Midbrain (tissue), 1 donor: Measurements from ENCODE around the gene SLC39A5.
"Not testable (repeated sequence)": the region's sequence is repeated elsewhere in the genome, so short reads cannot be mapped to it uniquely, and the experiment has no call there.

Experiments used
- DNase-seq: peaks from one replicate; lab custom pipeline; 2025; lab: John Stamatoyannopoulos, UW

SLC39A5 gene, protein sequence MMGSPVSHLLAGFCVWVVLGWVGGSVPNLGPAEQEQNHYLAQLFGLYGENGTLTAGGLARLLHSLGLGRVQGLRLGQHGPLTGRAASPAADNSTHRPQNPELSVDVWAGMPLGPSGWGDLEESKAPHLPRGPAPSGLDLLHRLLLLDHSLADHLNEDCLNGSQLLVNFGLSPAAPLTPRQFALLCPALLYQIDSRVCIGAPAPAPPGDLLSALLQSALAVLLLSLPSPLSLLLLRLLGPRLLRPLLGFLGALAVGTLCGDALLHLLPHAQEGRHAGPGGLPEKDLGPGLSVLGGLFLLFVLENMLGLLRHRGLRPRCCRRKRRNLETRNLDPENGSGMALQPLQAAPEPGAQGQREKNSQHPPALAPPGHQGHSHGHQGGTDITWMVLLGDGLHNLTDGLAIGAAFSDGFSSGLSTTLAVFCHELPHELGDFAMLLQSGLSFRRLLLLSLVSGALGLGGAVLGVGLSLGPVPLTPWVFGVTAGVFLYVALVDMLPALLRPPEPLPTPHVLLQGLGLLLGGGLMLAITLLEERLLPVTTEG

DNA sequence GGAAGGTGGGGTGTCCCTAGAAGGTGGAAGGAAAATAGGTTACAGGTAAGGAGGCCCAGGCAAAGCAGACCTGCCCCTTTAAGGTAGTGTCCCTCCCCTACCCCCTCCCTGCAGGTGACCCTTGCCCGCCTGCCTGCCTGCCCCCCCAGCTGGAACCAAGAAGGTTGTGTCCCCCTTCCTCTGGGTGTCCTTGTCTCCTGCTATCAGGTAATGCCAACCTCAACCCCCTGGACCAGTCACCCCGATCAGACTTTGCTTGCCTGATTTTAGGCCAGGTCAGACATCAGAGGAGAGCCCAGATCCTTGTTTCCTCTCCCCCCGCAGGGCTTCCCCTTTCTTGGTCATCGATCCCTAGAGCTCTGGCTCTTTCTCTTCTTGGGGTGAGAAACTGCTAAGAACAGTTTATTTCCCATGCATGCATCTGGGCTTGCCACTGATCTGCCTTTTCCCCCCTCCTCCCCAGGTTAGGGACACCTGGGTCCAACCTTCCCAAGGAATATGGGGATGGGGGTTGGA lies at the start of gene SLC39A5:
Gene SLC39A5, plus strand, starts transcription at position 136 of the 516 bp plus-strand sequence. CDS start 1,224 bp downstream, outside the sequence.
- DNase-seq, result no peak

DNA sequence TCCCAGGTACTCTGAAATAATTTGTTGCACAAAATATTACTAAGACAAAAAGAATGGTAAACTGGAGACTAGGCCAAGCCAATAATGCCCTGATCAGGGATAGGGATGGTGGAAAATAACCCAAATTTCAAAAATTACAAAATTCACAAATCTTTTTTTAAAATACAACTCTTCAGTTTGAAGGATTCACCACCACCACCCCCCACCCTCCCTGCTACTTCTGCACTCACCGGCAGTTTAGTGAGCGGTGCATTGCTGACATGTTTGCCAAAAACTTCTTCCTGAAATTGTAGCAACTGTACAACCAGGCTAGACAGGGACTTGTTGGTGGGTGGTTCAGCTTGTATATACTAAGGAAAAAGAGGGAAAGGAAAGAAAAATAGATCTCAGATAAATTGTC lies 42.9 kb upstream of the SLC39A5 start:
- no peak for DNase-seq

DNA sequence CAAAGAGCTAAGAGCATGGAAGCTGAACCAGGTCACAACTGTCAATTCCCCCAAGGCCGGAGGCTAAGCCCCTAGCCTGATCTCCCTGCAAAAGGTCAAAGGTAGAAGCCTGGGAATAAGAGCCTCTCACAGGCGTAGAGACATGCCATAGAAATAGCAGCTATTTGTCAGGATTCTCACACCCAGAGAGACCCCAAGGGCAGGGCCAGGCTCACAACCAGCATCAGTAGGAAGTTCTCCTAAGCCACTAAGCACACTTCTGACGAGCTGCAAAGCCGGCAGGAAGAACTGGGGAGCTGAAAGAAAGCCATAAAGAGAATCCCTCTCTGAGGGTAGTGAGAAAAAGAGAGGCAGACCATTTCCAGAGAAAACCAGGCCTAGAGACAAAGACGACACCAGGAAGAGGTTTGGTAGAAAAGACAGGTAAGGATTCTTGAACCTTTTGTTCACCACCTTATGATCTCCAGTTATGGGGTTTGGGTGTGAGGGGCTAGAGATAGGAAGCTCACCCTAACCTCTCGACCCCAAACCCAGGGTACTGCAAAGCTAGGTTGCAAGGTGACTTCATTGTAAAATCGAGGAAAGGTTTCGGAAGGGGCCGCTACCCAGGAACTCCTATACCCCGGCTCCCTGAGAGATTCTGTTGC lies 41.6 kb upstream of the SLC39A5 start:
- no peak for DNase-seq

DNA sequence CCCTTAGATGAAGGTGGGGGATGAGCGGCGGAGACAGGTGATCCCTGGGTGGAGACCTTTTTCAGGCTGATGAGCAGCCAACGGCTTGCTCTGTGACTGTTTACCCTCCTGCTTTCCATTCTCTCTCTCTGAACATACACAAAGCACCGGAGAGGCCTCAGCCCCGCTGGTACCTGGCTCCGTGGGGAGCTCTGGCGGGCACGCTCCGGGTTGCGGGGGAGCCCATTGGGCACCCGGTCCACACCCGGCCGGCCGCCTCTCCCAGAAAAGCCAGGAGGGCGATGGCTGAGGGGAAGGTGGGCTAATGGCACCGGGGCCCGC lies 41.1 kb upstream of the SLC39A5 start:
- DNase-seq, result no peak

DNA sequence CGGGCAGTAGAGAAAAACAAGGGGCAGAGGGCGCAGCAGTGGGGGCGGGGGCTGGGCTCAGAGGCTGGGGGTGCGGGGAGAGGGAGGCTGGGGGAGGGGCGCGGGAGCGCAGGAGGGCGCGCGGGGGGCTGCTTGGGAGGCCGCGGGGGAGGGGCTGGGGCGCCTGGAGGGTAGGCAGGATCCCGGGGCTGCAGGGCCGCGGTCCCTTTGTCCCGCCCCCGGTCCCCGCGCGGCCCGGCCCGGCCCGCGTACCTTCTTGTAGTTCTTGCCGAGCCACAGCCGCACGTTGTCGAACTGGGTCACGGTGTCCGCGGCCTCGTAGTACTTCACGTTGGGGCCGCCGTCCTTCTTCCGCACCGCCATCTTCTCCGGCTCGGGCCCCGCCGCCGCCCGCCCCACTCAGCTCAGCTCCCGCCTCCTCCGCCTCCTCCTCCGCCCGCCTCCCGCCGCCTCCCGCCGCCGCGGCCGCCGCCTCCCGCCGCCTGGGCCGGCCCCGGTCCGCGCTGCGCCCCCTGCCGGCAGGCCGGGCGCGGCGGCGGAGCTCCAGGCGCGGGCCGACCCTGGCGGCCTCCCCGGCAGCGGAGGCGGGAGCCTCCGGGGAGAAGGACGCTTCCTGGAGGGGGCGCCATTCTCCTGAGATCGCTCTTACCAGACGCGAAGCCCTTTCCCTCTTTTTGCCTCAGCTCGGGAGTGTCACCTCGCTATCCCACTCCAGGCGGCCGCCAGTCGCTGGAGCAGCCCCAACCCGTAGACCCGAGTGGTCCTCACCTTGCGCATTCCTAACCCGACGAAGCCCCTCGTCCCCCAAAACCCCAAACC lies 40.5 kb upstream of the SLC39A5 start, which contains the start of gene SMARCC2:
Gene SMARCC2, minus strand, starts transcription at position 385 of the 819 bp plus-strand sequence. Its CDS starts 22 bp downstream, at position 363.
- peak; percentile 86 for DNase-seq

DNA sequence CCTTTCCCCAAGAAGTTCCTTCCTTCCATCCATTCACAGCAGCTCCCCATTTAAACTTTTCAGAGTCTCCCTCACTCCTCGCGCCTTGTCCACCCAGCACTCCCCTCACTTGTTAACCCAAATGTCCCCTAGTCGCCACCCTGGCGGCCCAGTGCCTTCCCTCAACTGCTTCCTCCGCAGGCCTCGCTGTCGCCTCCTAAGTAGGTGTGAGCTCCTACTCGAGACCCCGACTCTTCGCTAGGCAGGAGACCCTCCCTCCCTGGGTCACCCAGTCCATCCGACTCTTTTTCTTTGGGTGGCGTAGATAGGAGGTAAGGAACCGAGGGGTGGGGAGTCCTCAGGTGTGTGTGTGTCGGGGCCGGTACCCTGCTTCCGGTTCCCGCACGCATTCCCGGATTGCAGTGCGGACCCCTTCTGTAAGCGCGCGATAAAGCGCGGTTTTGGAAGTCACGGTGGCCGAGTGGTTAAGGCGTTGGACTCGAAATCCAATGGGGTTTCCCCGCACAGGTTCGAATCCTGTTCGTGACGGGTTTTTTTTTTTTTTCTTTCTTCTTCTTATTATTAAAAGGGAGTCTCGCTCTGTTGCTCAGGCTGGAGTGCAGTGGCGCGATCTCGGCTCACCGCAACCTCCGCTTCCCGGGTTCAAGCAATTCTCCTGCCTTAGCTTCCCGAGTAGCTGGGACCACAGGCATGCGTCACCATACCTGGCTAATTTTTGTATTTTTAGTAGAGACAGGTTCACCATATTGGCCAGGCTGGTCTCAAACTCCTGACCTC lies 39.7 kb upstream of the SLC39A5 start:
- DNase-seq, result peak; percentile 79

DNA sequence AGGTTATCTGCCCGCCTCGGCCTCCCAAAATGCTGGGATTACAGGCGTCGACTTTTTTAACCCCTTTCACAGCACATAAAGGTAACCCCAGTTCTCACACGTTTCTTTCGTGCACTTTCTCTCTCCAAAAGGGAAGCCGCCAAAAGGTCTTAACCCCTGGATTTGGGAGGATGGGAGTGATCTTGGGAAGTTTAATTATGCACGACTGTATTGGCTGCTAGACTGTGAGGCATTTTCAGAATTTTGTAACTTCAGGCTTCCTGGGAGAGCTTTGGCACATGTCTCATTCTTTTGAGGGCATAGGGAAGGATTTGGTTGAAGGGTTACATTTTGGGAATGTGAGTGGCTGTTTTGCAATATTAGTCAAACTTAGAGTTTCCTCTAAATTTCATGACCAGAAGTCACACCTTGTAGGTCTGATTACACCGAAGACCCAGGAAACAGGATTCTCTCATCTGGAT lies 39.1 kb upstream of the SLC39A5 start:
- no peak for DNase-seq

DNA sequence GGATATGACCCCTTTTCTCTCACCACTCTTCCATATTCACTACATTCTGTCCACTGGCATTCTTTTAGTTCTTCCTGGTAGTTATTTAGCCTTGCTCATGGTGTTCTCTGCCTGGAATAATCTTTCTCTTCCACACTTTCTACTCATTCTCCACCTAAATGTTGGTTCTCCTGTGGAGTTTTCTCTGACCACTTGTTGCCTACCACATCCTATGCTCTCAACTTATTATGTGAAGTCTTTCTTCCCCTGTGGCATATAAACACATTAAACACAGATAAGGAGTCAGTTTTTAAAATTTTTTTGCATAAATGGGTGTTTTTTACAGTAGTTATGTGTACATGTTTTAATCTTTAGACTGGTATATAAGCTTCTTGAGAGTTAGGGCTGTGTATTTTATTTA lies 37.3 kb upstream of the SLC39A5 start:
- no peak for DNase-seq

DNA sequence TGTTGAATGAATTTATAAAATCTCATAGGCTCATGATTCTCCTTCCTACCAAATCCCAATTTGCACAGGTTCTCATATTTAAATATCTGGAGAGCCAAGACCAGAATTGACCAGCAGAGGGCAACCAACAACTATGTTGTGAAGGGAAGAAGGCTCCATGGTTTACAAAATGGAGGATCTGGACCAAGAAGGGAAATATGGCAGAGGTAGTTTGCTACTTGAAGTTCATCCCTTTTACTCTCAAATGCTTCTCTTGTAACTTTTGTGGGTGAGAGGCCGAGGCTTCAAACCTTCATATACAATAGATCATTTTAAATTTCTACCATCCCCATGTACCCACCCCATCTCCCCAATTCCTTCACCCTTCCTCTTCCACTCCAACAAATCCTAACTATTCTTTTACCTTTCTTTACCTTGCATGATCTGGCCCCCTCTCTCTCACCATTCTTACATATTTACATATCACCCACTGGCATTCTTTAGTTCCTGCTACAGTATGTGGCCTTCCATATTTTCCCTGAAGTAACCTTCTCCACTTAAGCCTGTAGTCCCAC lies 36.7 kb upstream of the SLC39A5 start:
- DNase-seq, result peak; percentile 82

DNA sequence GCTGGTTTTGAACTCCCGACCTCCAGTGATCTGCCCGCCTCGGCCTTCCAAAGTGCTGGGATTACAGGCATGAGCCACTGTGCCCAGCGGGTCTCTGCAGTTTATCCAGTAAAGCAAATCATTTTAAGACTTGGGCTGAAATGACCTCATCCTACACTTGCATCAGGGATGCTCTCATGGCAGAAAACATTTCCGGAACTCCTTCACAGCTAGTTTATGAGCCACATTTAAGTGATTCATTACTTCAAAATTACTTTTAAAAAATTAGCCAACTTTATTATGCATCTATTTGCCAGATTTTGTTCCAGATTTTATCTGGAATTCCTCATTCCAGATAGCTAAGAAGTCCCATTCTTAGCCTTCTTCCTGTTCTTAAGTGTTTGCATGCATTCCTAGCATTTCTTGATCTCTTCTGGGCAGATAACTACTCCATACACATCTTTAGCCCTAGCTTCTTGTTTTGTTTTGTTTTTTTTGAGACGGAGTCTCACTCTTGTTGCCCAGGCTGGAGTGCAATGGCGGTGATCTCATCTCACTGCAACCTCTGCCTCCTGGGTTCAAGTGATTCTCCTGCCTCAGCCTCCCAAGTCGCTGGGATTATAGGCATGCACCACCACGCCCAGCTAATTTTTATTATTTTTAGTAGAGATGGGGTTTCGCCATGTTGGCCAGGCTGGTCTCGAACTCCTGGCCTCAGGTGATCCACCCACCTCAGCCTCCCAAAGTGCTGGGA lies 32.9 kb upstream of the SLC39A5 start:
- not testable (repeated sequence) for DNase-seq

DNA sequence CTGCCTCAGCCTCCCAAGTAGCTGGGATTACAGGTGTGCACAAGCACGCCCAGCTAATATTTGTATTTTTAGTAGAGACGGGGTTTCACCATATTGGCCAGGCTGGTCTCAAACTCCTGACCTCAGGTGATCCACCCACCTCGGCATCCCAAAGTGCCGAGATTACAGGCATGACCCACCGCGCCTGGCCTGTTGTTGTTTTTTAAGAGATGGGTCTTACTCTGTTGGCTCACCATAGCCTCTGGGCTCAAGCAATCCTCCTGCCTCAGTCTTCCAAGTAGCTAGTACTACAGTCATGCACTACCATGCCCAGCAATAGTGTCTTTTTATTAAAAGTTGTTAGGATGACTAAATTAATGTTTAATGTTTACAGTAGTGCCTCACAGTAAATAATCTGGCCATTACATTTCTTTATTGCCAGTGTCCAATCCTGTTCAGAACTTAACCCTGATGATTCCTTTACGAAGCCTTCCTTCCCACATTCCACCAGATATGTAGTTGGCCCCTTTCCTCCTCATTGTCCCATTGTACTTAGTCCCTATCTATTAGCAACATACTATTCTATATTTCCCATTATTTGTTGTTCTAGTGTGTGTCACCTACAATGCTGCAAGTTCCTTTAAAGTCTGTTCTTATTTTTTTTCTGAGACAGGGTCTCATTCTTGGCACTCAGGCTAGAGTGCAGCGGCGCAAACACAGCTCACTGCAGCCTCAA lies 31.8 kb upstream of the SLC39A5 start:
- DNase-seq, result no peak

DNA sequence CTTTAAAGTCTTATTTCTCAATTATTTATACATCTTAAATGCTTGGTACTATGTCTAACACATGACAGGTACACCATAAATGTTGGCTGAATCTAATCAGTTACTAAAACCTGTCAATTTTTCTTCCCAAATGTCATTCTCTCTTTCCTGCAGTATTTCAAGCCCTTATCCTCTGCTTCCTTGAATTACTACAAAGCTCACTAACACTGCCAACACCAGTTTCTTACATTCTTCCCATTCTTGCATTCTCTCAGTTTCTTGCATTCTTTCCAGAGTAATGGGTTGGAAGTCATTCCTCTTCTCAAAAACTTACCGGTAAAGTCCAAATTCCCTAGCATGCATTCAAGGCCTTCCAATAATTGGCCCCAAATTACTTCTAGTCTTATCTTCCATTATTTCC lies 31.0 kb upstream of the SLC39A5 start:
- no peak for DNase-seq

DNA sequence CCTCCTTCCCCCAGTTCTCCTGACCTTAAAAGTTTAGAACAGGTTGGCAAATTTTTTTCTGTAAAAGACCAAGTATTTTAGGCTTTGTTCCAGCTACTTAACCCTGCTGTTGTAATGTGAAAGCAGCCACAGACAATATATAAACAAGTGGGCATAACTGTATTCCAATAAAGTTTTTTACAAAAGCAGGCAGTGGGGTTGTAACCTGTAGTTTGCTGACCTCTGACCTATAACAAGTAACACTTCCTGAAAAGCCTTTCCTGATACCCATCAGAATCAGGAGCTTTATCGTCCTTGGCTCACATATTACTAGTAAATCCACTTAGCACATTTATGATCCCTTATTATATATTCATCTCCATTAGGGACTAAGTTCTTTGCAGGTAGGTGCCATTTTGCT lies 27.5 kb upstream of the SLC39A5 start:
- DNase-seq, result no peak

DNA sequence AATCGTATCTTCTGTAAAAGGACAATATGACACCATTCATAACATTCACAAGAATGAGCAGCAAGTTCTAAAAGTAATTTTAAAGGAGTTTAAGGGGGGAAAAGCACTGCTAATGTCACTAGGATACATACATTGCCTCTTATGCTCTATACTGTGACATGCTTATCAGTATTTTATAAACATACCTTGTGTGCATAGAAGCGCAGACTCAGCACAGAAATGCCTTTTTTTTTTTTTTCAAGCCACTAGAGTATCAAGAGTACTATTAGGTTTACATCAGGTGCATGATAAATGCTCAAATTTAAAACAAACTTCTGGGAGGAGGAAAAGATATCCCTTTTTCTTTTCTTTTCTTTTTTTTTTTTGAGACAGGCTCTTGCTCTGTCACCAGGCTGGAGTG lies 27.0 kb upstream of the SLC39A5 start:
- DNase-seq, result no peak

DNA sequence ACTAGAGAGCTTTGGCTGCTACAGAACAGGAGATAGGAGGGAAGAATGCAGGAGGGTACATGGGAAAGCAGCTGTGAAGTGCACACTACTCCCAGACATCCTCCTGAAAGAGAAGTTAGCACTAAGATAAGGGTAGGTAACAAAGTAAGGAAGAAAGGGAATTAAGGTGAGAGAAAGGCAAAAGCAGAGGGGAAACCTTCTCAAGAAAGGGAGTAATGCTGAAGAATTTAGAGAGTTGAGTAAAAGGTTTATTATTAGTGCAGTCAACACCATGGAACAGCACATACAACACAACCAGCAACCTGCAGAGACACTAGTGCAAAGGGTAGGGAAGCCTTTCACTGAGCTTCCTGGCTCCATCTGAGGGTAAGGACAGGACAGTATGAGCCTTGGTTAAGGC lies 25.6 kb upstream of the SLC39A5 start:
- DNase-seq, result no peak

DNA sequence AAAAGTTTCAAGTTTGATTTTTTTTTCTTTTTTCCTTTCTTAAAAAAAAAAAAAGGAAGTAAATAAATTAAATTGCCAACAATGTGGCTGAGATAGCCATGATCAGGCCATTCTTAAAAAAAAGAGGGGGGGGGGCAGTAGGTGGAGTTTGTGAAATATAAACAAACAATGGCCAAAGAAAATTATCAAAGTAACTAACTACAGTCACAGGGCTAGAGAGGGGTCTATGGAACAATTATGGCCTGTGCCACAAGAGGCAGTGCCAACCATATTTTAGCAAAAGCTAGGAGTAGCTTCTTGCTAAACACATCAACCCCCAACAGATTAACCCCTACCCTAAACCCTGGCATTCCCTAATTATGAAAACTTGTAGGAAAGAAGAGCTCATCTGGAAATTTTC lies 24.4 kb upstream of the SLC39A5 start:
- no peak for DNase-seq

DNA sequence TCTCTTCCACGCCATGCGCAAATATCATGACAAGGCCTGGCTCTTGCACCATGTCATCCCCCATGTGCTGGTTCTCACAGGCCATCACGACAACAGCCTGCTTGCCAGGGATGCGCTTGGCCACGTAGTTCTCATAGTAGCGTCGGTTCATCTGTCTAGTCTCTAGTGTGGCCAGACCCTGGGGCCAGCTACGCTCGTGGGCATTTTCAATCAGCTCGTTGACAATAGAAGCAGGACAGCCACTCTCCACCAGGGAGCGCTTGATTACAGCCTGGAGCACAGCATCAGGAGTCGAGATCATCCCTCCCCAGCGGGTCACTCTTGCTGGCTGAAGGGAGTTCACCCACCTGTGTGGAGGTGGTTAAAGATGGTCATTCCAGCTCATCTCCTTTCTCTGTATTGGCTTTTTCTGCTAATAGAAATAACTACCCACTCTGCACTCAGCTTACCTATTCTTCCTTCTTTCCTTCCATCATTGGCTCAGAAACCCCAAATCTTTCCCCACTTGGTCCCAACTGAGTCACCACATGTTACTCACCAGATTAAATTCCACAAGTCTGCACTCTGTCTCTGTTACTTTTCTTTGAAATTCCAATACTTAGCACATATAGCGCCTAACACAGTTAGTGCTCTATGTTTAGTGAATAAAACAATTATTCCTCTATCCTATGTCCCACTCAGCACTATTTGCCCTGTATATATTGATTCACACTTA lies 23.2 kb upstream of the SLC39A5 start:
- DNase-seq, result no peak

DNA sequence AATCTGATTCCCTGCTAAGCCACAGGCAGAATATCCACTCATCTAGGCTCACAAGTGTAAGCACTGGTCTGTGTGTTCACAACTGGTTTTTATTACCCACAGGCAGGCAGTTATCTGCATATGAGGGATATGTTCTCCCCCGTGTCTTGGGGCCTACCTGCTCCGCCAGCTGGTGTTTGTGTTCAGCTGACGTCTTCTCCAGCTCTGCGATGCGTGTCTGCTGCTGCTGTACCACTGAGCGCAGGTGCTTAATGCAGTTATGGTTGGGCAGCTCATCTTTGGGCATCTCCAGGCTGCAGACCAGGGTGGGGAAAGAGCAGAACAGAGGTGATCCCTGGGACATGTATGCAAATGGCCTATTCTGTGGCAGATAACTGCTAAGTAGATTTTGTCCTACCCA lies 21.8 kb upstream of the SLC39A5 start:
- no peak for DNase-seq

DNA sequence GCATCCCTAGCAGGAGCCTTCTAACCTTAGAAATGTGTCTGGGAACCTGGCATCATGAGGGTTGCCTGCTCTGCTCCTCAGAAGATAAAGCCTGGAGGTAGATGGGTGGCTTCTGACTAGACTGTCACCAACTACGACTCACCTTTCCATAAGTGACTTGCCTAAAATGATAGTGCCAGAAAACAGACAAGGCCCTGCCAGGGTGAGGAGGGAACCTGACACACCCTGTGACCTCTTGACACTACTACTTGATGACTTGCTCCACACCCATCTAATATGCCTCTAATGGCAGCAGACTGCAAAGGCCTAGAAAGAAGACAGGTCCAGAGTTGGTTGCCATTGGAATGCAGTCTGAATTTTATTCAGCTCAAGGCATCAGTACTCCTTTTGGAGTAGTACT lies 17.5 kb upstream of the SLC39A5 start:
- no peak for DNase-seq
